Large intestine (tissue), 3 donors: ENCODE data around the gene RPL27. TPM values are rescaled to one million over a fixed set of nuclear protein-coding genes. Genes with fewer than 3 reads are reported as not detected.
"Not testable (repeated sequence)": the region's sequence is repeated elsewhere in the genome, so short reads cannot be mapped to it uniquely, and the experiment has no call there.

Experiments
- DNase-seq, 2 donors: peaks; one replicate each; pipeline versions ENCODE4 v3.0.0 to v3.0.0-alpha.2; 2013
- H3K27ac ChIP-seq: one replicate; pipeline ENCODE4 v1.5.1; 2013; ENCODE audit warnings: low read length
- H3K27me3 ChIP-seq: 2 replicates; pipeline ENCODE4 v1.6.1; 2013; ENCODE audit warnings: low read length; ENCODE audit not compliant: control insufficient read depth, insufficient read depth
- H3K36me3 ChIP-seq: 2 replicates; pipeline ENCODE4 v1.6.1; 2013; ENCODE audit warnings: low read length; ENCODE audit not compliant: control insufficient read depth, insufficient read depth
- H3K4me1 ChIP-seq: one replicate; pipeline ENCODE4 v1.6.1; 2013; ENCODE audit warnings: low read length; ENCODE audit not compliant: control insufficient read depth, insufficient read depth
- H3K4me3 ChIP-seq: one replicate; pipeline ENCODE4 v1.5.1; 2013; ENCODE audit warnings: low read length
- H3K9me3 ChIP-seq: one replicate; pipeline ENCODE4 v1.6.1; 2013; ENCODE audit warnings: mild to moderate bottlenecking, low read depth, low read length, moderate library complexity; ENCODE audit not compliant: control insufficient read depth
- WGBS: methylation state at CpG from one replicate; pipeline ENCODE4 v1.1.5; 2013; ENCODE audit warnings: low lambda C conversion rate; ENCODE audit not compliant: insufficient coverage; 5-methylcytosine and 5-hydroxymethylcytosine counted together
- polyA plus RNA-seq: library from polyadenylated mRNA; unstranded; fragments of 120-200 nt; gene quantifications from one replicate; pipeline ENCODE4 v1.2.1, GENCODE V29; 2013

RPL27 gene
- polyA plus RNA-seq, 1 donor = 2,151 TPM

- Histone ChIP-seq H3K27ac (no peak overlapping the region), H3K27me3 (no peaks in the 10 kb centered on the region), H3K4me1 (no peaks in the 10 kb centered on the region), H3K9me3 (no peaks in the 10 kb centered on the region), H3K36me3 (no peaks in the 10 kb centered on the region), H3K4me3 (no peak overlapping the region)
- no peak for DNase-seq
- no CpG with 5 or more reads among the region's 5 CpGs for WGBS
Observed at GRCh38 chr17:42971589-42971988, 26.6 kb upstream of the RPL27 start.

- not testable (repeated sequence) for DNase-seq, H3K4me1 ChIP-seq, H3K27me3 ChIP-seq, H3K27ac ChIP-seq, H3K4me3 ChIP-seq, H3K36me3 ChIP-seq, H3K9me3 ChIP-seq
- WGBS = no CpG with 5 or more reads among the region's 18 CpGs
Observed at GRCh38 chr17:42973323-42973722, 24.9 kb upstream of the RPL27 start.

- no peak overlapping the region for H3K27ac ChIP-seq
- peaks cover 5% of the 10 kb centered on the region for H3K4me1 ChIP-seq
- 21% methylated on average over 2 of the region's 2 CpGs for WGBS
- no peak overlapping the region for H3K4me3 ChIP-seq
- H3K36me3 ChIP-seq = no peaks in the 10 kb centered on the region
- no peaks in the 10 kb centered on the region for H3K9me3 ChIP-seq
- DNase-seq = no peak
- no peaks in the 10 kb centered on the region for H3K27me3 ChIP-seq
Observed at GRCh38 chr17:42975265-42975664, 23.0 kb upstream of the RPL27 start.

GRCh38 chr17:42975701-42976100, 22.5 kb upstream of the RPL27 start:
- H3K4me1 ChIP-seq, H3K9me3 ChIP-seq, DNase-seq, H3K4me3 ChIP-seq, H3K27ac ChIP-seq, H3K36me3 ChIP-seq, H3K27me3 ChIP-seq: not testable (repeated sequence)
- WGBS = 98% methylated on average over 7 of the region's 16 CpGs

- WGBS = no CpG with 5 or more reads among the region's 21 CpGs
- H3K27ac ChIP-seq = peak within 1 kb of the TSS; percentile 85
- peak; percentile 36 to 73 for DNase-seq
- H3K9me3 ChIP-seq = no peaks in the 10 kb centered on the region
- no peaks in the 10 kb centered on the region for H3K27me3 ChIP-seq
- peaks cover 13% of the 10 kb centered on the region for H3K4me1 ChIP-seq
- H3K36me3 ChIP-seq = no peaks in the 10 kb centered on the region
- H3K4me3 ChIP-seq = peak within 1 kb of the TSS; percentile 91
Observed at GRCh38 chr17:42979511-42980273, 18.5 kb upstream of the RPL27 start, which contains the start of gene PTGES3L. Gene PTGES3L (minus strand): TSS chr17:42980080. CDS start chr17:42980053, 27 bp downstream.

- Histone ChIP-seq H3K36me3 (no peaks in the 10 kb centered on the region), H3K27me3 (no peaks in the 10 kb centered on the region), H3K27ac (peak within 1 kb of the TSS; percentile 85), H3K4me3 (peak within 1 kb of the TSS; percentile 91), H3K4me1 (peaks cover 13% of the 10 kb centered on the region), H3K9me3 (no peaks in the 10 kb centered on the region)
- DNase-seq = peak; percentile 95
- no CpG with 5 or more reads among the region's 39 CpGs for WGBS
Observed at GRCh38 chr17:42980274-42980765, 17.9 kb upstream of the RPL27 start, which contains the start of gene RUNDC1. Gene RUNDC1 (plus strand): TSS chr17:42980565. CDS start chr17:42980577, 12 bp downstream.

GRCh38 chr17:42980766-42981397, 17.3 kb upstream of the RPL27 start:
- peak overlapping the region; percentile 85 for H3K27ac ChIP-seq
- H3K4me3 ChIP-seq = peak overlapping the region; percentile 91
- peaks cover 13% of the 10 kb centered on the region for H3K4me1 ChIP-seq
- no peaks in the 10 kb centered on the region for H3K27me3 ChIP-seq
- peak; percentile 43 to 75 for DNase-seq
- no peaks in the 10 kb centered on the region for H3K9me3 ChIP-seq
- peaks cover 4% of the 10 kb centered on the region for H3K36me3 ChIP-seq
- WGBS = no CpG with 5 or more reads among the region's 67 CpGs

- no peak for DNase-seq
- no peaks in the 10 kb centered on the region for H3K27me3 ChIP-seq
- H3K9me3 ChIP-seq = no peaks in the 10 kb centered on the region
- no peak overlapping the region for H3K27ac ChIP-seq
- H3K36me3 ChIP-seq = peaks cover 15% of the 10 kb centered on the region
- no peak overlapping the region for H3K4me3 ChIP-seq
- peaks cover 13% of the 10 kb centered on the region for H3K4me1 ChIP-seq
Observed at GRCh38 chr17:42982266-42982665, 16.0 kb upstream of the RPL27 start.

GRCh38 chr17:42985225-42985624, 13.0 kb upstream of the RPL27 start:
- H3K4me1 ChIP-seq = peaks cover 8% of the 10 kb centered on the region
- DNase-seq = no peak
- H3K27me3 ChIP-seq = no peaks in the 10 kb centered on the region
- H3K4me3 ChIP-seq = no peak overlapping the region
- no peak overlapping the region for H3K27ac ChIP-seq
- 0% methylated on average over 1 of the region's 1 CpG for WGBS
- H3K9me3 ChIP-seq = no peaks in the 10 kb centered on the region
- H3K36me3 ChIP-seq = peaks cover 43% of the 10 kb centered on the region

- peaks cover 68% of the 10 kb centered on the region for H3K36me3 ChIP-seq
- WGBS = no CpG with 5 or more reads among the region's 5 CpGs
Observed at GRCh38 chr17:42989141-42989540, 9.1 kb upstream of the RPL27 start.

More at GRCh38 chr17:42989141-42989540, 9.1 kb upstream of the RPL27 start:
- Histone ChIP-seq H3K4me3 (no peak overlapping the region), H3K27me3 (no peaks in the 10 kb centered on the region), H3K9me3 (no peaks in the 10 kb centered on the region), H3K27ac (no peak overlapping the region), H3K4me1 (no peaks in the 10 kb centered on the region)
- DNase-seq = no peak
